NCI-H1092 (cell line): ENCODE results near the gene VWA8.

Experiments used
- DNase-seq: peaks from one replicate; lab custom pipeline; 2025; lab: John Stamatoyannopoulos, UW

Gene VWA8

DNA sequence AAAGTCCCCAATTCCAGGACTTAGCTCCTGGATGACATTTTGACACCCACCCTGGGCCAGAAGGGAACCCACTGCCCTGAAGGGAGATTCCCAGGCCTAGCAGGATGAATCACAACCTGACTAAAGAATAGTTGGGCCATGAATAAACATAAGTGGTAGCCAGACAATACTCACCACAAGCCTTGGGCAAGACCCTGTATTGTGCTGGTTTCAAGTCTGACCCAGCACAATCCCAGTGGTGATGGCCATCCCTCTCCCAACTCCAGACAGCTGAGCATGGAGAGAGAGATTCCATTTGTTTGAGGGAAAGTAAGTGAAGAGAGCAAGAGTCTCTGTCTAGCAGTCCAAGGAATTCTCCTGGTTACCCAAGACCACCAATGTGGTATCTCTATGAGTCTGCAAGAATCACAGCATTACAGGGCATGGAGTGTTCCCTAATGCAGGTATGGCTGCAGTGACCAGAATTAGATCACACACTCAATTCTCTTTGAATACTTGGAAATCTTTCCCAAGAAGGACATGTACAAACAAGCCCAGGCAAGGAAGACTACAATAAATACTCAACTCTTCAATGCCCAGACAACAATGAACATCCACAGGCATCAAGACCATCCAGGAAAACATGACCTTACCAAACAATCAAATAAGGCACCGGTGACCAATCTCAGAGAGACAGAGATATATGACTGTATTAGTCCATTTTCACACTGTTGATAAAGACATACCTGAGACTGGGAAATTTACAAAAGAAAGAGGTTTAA is 158.0 kb downstream of the VWA8 start:
- no peak for DNase-seq

DNA sequence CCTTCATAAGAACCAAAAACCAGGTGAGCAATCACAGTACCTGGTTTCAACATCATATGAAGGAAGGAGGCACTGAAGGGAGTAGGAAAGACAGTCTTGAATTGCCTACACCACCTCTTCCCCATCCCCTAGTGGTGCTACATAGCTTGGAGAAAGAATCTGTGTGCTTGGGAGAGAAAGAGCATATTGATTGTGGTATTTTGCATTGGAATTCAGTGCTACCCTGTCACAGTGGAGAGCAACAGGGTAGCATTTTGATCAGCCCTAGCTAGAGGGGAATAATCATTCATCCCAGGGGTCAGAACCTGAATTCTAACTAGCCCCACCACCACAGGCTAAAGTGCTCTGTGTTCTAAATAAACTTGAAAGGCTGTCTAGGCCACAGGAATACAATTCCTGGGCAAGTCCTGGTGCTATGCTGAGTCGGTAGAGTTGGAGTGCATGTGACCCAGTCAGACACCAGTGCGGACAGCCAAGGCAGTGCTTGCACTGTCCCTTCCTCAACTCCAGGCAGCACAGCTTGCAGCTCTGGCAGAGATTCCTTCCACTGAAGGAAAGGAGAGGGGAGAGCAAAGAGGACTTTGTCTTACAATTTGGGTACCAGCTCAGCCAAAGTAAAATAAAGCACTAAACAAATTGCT is 158.7 kb downstream of the VWA8 start:
- no peak for DNase-seq

DNA sequence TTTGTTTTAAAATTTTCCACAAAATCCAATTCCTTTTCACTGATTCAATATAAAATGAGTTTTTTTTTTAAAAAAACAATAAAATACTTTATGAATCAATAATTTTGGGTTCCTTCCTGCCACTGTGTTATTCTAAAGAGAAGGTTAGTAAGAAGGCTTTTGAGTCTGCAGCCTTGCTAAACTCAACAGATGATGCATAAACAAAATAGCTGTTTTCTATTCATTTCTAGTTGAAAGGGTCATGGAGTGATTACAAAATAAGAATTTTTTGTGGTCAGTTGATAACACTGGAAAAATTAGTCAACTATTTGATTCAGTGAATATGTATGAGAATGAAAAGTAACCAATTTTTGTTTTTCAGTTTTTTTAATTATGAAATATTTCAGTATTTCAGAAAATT is 169.9 kb downstream of the VWA8 start:
- DNase-seq, result no peak

DNA sequence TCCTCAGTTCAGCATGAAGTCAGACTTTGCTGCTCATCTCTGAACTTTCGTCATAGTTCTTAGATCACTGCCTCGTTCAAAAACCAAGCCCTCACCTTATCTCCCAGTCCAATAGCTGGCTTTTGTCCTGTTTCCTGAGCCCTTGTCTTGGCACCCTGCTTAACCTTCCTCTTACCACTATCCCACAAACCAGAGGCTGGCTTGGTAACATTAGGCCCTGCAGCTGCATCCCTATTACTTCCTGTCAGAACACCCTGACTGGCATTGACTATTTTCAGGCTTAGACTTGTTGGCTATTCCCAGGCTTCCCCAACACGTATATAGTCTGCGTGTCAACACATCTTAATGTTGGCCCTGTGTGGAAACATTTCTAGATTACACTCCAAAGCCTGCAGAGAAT is 172.4 kb downstream of the VWA8 start:
- DNase-seq, result no peak

DNA sequence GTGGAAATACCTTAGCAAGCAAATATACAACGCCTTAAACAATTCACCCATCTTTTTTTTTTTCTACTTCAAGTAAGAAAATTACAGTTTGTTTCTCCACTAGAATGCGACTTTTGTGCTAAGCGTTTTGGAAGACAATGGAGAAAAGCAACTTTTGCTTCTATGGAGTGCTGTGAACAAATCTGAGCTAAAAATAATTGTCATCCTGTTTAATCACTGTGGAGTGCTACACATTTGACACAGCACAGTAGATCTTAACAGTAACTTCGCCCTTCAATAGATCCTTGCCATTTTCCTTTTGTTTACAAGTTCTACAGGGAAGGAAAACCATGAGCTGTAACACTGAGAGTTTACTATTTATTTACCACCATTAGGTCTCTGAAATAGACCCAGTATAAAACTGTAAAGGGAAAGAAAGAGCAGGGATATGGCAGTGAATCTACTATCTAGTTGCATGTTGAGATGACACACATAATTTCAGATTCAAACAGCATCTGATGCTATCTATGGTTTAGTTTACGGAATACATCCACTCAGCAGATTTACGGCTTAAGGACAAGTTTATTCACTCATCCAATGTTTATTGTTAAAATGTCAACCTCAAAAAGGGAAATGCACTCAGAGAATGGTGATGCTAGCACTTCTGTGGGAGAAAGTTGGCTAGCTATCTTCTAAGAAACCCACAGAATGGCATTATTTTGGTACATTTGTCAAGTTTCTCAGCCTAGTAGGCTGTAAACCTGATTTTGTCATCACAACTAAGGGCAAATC is 175.3 kb downstream of the VWA8 start:
- DNase-seq, result no peak

DNA sequence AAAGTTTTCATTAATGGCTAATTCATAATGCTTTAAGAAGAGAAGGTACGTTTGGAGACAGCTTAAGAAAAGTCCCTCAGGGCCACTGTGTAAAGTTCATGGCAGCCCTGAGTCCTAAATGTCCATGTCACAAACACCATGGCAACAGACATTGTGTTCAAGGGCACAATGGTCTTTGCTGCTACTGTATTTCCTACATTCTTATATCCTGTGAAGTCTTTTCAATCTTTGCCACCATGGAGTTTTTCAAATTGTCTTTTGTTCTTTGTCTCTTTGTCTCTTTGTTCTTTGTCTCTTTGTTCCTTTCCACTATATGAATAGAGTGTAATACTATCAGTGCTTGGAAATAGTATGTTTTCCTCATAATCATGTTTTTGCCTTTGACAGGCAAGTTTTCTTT is 178.8 kb downstream of the VWA8 start:
- DNase-seq, result no peak

DNA sequence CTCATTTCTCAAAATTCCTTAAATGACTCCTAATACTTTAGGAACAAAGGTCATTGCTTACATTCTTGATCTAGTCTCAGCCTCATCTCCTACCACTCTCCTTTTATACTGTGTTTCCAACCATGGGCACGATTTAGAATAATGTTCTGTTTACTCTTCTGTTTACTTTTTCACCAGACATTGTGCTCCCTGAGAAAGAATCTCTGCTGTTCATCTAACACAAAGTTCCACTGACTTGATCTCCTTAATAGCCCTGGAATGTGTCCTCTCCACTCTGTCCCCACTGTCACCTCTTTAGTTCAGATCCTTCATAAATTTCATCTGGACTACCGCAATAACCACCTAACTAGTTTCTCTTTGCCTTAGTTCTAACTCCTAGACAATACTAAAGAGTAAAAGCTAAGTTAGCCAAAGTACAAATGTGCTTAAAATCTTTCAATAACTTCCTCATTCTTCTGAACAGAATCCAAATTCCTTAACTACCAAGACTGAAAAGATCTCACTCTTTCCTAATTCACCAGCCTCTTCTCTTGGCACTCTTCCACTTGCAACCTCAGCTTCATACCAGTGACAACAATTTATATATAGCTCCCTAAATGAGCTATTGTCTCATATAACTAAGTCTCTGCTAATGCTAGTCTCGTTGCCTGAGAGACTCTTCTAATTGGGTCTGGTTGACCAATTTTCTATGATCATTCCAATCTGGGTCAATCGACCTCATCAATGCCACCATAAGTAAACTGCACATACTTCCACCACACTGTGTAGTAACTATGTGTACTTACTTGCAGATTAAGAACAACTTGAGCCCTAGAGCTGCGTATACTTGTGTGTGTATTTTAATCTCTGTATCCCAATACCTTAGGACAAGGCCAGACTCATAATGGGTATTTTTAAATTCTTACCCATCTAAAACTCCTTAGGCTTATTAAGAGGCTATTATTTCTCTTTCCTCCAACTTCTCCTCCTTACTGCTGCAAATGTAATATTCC is 179.9 kb downstream of the VWA8 start:
- no peak for DNase-seq

DNA sequence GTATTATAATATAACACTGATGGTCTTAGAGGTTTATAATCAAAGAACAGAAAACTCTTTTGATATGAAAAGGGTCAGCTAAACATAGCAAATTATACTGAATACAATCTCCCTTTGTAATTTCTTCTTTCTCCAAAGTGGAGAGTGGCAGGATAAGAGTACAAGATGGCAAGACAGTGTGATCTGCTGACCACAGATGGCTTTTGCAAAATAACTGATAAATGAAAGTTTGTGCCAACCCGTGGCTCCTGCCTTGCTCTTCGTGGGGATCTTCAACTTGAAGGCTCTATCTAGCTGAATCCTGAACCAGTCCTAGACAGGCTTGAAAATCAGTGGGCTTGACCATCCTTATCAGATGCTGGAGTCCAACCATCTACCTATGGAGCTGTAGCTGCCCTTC is 185.7 kb downstream of the VWA8 start:
- DNase-seq, result no peak

DNA sequence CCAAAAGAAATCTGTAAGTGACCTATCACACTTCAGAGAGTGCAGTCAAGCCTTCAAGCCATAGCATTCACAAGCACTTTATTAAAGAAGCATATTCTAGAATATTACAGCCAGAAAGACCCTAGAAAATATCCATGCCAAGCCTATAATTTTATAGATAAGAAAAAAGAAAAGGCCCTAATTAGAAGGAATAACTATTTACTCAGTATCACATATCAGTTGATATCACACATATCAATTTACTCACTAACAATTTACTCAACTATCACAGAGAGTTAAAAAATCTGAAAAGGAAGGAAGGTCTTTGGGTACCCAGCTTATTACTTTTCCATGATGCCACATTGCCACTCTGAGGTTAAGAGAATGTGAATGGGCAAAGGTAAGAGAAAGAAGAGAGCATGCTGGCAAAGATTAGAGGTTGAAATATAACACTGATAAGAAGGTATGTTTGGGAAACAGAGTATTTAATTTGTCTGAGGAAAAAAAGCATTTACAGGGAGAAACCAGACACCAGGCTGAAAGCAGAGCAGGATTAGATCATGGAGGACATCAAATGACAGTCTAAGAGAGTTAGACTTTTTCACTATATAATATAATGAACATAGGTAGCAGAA is 186.2 kb downstream of the VWA8 start:
- DNase-seq, result no peak

DNA sequence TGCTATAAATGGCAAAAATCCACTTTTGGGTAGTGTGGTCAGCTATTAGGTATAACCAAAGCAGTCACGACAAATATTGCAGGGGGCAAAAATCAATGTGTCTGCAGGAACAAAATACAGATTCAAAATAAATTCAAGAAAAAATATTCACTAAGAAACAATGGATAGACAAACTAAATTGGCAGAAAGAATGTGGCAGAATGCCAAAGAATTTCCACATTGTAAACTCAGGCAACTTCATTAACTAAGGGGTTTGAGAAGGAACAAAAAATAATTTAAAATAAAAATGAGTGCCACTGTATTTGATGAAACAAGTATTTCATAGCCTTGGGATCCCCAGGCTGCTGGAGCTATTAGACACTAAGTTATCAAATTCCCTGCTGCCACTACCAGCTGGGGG is 193.1 kb downstream of the VWA8 start:
- DNase-seq, result no peak

DNA sequence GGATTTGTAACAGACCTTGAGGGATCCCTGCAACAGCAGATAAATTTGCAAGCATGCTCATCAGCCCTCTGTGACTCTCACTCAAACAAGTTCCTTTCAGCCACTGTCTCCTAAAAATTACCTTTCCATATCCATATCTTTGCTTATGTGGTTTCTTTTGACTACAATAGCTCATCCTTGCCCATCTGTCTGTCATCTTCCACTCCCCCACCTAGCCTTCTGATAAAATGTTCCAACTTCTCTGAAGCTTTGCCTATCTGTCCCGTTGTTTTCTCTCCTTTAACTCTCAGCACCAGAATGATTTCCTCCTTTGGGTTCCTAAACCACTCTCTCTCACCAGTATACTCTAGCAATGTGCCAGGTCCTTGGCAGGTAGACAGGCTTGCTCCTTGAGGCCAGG is 194.5 kb downstream of the VWA8 start:
- DNase-seq, result no peak

DNA sequence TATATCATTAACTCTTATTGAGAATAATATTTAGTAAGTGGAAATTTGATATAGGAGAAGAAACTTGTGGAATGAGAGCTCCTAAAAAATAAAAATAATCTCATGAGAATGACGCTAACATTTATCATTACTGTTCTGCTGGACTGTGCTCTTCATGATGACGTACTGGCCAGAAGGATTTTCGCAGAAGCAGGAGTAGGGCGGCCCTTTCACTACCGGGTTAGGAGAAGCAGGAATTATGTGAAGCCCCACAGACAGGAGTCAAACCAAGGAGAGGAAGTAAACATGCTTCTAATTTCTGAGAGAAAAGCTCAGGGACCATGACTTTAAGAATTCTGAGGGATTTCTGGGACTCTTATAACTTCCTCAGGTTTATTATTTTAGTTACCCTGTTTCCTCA is 195.1 kb downstream of the VWA8 start:
- no peak for DNase-seq

DNA sequence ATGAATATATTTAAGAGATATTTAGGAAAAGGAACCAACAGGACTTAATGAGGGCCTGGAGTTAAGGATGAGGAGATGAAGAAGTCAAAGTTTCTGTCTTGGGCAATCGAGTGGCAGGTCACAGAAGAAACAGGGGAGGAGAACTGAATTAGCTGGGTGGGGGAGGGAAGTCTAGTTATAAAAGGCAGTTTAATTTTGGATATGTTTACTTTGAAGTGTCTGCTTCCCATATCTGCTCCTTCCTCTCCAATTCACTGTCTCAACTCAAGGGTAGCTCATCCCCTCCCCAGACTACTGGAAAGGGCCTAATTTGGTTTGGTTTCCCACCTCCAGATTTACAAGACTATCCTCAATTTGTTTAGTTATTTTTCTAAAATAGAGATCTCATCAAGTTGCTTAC is 195.9 kb downstream of the VWA8 start:
- DNase-seq, result no peak

DNA sequence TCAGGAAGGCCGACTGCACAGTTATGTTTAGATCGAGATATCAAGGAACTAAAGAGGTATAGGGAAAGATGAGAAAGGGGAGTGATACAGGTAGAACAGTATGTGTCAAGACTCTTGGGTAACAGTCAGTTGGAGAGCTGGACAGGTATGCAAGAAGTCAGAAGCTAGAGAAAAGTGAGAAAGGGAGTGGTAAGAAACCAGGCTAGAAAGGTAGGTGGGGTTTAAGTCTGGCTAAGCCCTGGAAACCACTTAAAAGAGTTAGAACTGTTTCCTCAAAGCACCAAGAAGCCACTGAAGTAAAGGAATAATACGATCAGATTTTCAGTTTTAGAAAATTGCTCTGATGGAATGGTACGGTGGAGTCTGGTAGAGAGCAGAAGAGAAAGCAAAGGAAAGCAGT is 196.4 kb downstream of the VWA8 start:
- DNase-seq, result no peak

DNA sequence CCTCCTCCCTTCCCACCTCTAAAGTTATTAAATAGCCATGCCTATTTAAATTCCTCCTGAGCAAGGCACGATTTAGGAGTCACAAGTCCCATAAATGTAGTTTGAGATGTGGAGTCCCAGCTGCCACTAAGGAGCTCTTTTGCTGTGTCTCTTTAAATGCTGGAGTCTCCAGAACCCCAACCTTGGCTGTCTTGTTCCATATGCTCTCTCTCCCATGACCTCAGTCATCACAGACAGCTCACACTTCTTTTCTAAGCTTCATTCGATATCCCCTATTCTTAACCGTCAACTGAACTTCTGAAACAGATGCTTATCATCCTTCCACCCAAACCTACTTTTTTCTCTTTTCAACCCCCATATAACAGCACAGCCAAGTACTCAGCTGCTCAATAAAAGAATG is 197.1 kb downstream of the VWA8 start:
- DNase-seq, result no peak

DNA sequence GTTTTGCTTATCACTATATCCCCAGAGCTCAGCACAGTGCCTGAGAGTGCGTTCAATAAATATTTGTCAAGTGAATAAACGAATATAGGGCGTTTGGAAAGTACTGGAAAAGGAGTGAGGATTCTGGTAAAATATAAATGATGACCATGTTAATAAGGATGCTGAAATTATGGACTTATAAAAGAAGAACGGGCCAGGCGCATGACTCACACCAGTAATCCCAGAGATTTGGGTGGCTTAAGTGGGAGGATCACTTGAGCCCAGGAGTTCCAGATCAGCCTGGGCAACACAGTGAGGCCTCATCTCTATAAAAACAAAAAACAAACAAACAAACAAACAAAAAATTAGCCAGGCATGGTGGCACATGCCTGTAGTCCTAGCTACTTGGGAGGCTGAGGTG is 198.1 kb downstream of the VWA8 start:
- no peak for DNase-seq

DNA sequence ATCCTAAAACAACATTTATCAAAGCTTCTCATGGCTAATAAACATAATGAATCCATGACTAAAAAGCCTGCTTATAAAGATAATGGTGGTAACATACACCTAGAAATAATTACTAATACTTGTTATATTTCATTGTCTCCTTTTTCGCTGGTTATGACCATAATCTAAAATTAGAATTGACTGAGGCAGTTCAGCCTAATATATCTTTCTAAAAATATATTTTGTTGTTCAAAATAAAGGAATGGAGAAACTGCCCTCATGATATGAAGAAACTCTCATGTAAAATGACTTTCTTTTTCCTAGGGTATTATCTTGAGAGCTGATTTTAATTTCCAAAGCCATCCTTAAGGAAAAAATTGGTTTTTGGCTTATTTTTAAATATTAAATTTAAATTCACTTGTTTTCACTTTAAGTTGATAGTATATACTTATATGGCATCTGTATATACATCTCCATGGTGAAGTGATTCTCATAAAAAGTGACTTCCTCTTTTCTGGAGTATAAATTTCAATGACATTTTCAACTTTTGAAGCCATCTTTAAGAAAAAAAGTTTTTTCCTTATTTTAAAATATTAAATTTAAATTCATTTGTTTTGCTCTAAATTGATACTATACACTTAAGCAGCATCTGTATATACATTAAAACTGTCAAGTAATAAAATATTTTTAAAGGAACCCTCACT is 204.6 kb downstream of the VWA8 start:
- DNase-seq, result no peak

DNA sequence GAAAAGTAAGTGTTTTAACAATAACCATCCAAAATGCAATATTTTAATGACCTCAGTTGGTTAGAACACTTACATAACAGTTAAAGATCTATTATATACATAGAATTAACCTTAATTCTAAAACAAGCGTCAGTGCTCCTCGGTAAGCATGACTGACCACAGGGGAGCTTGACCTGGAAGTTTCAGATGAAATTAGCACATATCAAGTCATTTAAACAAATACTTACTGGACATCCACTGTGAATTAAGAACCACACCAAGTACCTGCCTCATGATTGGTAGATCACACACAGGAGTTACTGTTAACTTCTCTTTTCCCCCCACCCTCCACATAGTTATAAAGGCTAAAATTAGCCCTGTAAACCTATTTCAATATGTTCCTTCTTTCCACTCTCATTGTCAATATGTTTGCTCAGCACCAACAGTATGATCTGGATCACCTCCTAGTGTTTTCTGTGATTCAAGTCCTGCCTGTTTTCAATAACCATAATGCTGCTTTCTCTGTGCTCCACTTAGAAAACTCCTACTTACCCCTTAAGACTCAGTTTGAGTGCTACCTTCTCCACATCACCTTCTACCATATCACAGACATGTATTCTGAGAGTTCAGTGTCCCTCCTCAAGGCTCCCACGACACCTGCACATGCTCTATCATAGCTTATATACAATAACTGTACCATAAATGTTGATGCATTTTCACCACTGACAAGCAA is 209.0 kb downstream of the VWA8 start:
- no peak for DNase-seq

DNA sequence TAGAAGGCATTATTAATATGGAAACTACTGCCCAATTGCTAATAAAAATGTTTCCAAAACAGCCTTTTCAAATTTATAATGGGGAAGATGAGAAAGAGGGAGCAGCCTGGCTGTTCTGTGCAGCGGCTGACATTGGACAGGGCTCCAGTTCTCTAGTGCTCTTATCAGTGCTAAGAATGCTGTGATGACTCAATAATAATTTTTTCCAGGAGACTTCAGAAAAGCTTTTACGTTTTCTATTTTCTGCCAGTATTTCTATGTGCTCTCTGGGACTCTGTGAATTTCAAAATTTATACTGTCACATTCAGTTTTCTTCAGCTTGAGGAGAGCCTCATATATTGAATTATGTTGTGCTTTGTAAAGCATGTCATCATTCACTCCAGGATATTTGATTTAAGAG is 209.6 kb downstream of the VWA8 start:
- DNase-seq, result no peak

DNA sequence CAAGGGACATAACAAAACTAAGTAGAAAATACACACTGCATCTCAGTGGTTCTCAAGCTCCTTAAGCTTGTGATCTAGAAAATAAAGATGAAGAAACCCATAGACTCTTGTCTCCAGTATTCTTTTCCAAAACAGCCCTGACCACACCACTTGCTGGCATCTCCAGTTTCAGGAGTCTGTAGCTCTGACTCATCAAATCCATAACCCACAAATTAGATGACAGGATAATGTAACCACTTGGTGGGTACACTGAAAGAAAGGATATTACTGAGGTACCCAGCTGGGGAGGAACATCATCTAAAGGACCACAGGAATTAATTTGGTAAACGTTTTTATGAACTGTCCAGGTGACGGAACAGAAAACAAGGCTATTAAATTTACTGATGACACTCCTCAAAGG is 214.7 kb downstream of the VWA8 start:
- no peak for DNase-seq
